Measurements from ENCODE around the gene SLC12A3.
"Not testable (repeated sequence)": the region's sequence is repeated elsewhere in the genome, so short reads cannot be mapped to it uniquely, and the experiment has no call there.

SLC12A3 gene

DNA sequence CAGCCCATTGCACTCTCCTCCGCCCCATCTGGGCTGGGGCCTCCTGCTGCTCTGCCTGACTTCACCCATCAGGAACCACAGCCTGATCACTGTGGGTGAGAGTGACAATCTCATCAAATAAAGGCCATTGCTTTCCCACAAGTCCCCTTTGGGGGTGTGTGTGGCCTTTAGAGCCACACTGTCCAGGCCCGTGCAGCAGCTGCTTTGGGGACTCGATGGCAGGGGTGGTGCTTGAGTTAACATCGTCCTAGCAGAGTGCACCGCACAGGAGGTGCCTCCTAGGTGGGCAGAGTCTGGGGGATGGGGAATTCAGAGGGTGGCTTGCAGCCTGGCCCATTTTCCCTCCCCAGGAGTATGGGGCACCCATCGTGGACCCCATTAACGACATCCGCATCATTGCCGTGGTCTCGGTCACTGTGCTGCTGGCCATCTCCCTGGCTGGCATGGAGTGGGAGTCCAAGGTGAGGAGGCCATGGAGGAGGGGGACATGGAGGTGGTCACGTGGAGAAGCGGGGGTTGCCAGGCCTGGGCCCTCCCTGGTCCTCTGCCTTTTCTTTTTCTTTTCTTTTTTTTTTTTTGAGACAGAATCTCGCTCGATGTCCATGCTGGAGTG is 5.4 kb downstream of the SLC12A3 start:
- no peak for DNase-seq (ENCODE audit: low read depth)

DNA sequence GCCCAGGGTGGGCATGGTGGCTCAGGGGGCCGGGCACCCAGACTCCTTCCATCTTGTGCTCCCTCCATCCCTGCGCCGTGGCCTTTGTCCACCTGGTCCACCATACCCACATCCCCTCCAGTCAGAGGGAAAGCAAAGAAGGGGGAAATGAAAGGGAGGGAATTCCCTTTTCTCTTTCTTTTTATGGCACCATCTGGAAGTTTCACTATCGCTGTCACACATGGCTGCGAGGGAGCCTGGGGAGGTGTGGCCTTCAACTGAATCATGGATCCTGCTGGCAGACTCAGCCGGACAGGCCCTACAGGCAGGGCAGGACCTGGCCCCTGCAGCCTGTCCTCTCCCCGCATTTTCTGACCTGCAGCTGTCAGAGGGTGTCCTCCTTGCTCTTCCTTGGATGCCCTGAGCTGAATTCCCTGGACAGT is 6.2 kb downstream of the SLC12A3 start:
- DNase-seq (ENCODE audit: low read depth) = no peak

DNA sequence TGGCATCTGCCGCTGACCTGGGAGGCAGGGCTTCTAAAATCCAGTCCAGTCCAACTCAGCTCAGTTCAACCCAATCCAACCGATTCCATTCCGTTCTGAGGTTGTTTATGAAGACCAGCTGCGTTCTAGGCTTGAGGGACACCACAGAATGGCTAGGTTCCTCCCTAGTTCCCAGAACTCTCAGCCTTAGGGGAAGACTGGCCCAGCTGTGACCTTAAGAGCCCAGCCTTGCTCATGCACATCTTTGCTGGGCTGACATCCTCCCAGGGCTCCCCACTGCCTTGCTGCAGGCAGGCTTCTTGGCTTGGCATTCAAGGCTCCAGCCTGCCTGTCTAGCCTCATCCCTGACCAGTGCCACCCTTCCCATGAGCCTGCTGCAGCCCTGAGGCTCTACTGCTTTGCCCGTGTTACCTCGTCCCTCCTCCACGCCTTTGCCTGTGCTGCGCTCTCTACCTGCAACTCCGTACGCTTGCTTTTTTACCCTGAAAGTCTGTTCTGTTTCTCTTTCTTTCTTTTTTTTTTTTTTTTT is 7.9 kb downstream of the SLC12A3 start:
- DNase-seq (ENCODE audit: low read depth) = no peak

DNA sequence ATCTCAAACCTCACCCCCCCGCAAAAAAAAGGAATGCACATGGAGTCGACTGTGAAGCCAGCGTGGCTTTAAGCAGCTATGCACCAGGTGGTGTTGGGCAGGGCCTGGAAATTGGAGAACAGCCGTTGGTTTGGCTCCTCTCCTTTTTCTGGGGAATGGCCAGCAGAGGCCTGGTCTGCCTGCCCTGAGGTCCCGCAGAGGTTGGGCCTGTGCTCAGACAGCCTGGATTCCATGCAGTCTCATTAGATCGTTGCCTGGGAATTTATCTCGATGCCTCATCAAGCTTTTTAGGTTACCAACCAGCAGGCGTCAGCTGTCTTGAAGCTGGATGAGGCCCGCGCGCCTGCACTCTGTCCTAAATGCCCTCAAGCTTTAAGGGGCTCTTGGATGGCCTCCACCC is 9.8 kb downstream of the SLC12A3 start:
- DNase-seq (ENCODE audit: low read depth) = no peak

DNA sequence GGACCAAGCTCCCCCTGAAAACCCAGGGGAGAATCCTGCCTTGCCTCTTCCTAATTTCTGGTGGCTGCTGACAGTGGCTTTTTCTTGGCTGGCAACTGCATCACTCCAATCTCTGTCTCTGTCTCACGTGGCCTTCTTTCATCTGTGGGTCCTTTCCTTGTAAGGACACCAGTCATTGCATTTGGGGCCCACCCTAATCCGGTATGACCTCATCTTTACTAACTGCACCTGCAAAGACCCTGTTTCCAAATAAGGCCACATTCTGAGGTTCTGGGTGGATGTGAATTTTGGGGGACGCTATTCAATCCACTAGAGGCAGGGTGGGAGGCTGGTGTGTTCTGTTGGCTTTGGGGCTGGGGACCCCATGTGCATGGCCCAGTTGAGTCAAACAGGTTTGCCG is 11.0 kb downstream of the SLC12A3 start:
- no peak for DNase-seq (ENCODE audit: low read depth)

DNA sequence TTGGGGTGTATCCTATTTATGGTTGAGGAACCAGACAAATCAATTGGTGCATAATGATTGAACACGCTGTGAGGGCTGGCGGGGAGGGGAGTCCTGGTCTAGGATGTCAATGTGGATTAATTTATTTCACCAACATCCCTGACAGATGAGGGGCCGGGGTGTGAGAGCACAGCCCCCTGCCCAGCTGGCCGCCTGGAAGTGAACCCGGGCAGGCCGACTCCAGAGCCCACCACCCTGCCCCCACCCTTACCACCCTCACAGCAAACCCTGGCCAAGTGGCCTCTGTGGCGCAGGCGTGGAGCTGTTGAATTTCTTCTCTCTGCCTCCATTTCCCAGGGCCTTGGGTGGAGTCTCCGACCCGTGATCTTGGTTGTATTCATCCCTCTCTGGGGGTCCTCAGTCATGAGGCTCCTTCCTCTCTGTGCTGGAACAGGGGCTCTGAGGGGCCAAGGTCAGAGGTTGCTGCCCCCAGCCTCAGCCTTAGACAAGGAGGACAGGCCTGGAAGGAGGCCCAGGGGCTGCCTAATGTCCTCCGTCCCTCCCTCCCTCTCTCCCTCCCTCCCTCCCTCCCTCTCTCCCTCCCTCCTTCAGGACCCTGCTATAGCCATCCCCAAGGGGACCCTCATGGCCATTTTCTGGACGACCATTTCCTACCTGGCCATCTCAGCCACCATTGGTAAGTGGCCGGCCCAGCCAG is 12.6 kb downstream of the SLC12A3 start:
- no peak for DNase-seq (ENCODE audit: low read depth)

DNA sequence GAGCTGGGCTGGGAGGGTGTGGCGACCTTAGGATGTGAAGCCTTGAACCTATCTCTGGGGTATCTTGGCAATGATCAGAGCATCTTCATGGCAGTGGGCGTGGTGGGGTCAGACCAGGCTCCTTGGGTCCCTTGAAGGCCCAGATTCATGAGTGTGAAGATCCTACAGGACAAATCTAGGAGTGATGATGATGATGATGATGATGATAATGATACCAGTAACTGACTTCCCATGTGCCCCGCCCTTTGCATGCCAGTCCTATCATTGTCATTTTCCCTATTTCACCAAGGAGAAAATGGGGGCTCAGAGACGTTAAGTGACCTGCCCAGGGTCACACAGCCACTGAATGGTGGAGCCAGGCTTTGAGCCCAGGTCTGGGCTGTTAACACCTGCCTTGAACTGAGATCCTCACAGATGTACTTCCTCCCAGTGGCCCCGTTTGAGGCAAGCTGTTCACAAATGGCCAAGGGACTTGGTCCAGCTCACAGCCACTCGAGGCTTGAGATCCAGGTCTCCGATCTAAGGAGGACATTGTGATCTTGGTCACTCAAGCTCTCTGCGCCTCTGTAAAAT is 13.4 kb downstream of the SLC12A3 start:
- DNase-seq (ENCODE audit: low read depth) = no peak

DNA sequence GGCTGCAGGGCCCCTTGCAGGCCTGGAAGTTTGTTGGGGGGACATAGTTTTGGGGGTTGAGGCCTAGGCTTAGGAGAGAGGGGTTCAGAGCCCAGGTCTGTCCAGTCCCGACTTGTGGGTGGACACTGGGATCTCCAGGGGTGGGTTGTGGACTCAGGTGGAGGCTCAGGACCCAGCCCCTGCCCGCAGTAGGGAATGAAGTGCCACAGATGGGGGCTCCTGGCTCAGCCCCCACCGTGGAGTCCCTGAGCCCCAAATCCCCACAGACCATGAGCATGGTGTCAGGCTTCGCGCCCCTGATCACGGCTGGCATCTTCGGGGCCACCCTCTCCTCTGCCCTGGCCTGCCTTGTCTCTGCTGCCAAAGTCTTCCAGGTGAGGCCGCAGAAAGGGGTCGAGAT is 14.3 kb downstream of the SLC12A3 start:
- no peak for DNase-seq (ENCODE audit: low read depth)

DNA sequence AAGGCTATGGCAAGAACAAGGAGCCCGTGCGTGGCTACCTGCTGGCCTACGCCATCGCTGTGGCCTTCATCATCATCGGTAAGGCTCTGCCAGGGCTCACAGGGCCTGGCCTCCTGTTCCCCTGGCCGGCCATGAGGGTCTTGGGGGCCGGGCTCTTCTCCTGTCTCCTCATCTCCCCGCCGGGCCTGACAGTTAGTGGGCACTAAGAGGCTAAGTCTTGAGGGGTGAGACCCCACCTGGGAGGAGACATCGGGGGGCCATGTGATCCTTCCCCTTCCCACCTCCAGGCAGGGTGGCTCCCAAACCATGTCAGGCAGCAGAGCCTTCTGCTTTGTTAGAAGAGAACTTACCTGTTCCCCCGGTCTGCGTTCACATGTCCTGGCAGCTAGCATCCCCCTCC is 15.2 kb downstream of the SLC12A3 start:
- DNase-seq (ENCODE audit: low read depth) = no peak

DNA sequence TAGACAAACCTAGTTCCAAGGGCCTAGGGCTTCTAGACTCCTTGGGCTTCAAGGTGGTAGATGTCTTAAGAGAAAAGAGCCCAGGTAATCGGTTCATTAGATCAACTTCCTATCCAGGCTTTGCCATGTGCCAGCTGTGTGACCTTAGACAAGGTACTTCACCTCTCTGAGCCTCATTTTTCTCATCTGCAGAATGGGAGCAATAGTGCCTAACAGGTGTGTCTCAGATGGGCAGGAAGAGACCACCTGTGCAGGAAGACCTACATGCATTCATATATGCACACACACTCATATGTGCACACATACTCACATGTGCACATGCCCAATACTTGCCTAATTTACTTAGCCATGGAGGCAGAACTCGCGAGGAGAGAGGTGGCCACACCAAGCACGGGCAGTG is 15.7 kb downstream of the SLC12A3 start:
- no peak for DNase-seq (ENCODE audit: low read depth)

DNA sequence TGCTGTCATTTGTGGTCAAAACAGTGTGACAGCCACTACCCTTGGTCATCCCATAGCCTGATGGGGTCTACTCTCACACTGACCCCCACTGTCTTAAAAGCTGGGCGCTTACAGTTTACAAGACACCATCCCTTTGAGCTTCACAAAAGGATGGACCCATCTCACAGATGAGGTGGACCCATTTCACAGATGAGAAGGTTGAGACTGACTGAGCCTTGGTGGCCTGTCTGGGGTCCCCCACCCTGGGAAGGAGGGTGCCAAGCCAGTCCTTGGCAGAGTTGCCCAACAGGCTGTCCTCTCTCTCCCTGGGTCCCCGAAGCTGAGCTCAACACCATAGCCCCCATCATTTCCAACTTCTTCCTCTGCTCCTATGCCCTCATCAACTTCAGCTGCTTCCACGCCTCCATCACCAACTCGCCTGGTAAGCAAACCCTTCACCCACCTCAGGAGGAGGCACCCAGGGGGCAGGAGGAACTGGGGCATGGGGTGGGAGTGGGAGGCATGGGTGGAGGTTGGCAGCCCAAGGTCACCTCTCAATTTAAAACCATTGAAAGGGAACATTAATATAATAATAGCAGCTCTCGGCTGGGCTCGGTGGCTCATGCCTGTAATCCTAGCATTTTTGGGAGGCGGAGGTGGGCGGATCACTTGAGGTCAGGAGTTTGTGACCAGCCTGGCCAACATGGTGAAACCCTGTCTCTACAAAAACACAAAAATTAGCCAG is 17.2 kb downstream of the SLC12A3 start:
- DNase-seq (ENCODE audit: low read depth) = no peak

DNA sequence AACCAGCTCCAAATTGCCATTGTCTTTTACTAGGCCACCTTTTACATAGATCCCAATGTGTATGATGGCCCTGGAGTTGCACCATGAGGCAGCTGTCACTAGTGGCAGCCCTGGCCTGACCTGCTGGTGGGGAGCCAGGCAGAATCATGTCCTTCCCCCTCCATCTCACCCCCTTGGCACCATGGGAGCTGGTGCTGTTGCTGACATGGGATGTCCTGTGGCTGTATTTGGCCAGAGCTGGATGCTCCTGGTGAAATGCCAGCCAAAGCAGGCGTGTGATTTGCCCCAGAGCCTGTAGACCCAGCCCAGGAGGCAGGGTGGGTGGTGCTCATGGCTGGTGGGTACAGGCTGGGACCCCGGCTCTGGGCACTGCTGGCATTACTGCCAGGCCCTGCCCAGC is 18.6 kb downstream of the SLC12A3 start:
- no peak for DNase-seq (ENCODE audit: low read depth)

DNA sequence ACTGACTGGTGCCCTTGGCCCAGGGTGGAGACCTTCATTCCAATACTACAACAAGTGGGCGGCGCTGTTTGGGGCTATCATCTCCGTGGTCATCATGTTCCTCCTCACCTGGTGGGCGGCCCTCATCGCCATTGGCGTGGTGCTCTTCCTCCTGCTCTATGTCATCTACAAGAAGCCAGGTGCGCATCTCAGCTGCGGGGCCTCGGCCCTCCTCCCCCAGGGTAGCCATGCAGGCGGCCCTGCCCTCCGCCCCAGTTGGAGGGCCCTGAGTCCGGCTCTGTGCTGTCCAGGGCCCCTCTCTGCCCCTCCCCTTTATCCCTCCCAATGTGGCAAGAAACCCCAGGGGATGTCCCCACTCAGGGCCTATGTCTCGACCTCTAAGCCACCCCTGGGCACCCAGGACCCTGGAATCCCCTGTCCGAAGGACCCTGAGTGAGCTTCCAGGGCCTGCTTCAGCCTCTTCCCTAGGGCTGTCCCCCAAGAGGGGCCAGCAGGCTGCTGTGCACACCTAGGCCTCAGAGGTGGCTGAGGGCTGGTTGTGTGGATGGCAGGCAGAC is 19.1 kb downstream of the SLC12A3 start:
- no peak for DNase-seq (ENCODE audit: low read depth)

DNA sequence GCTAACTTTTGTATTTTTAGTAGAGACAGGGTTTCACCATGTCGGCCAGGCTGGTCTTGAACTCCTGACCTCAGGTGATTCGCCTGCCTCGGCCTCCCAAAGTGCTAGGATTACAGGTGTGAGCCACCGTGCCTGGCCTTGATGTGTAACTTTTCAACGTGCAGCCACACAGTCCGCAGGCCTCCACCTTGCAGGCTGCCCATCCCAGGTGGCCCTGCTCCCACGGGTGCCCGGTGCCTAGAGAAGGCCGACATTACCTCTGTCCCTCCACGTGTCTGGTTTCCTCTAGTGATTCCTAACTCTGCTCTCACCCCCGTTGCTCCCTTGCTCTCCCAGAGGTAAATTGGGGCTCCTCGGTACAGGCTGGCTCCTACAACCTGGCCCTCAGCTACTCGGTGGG is 19.9 kb downstream of the SLC12A3 start:
- not testable (repeated sequence) for DNase-seq (ENCODE audit: low read depth)

DNA sequence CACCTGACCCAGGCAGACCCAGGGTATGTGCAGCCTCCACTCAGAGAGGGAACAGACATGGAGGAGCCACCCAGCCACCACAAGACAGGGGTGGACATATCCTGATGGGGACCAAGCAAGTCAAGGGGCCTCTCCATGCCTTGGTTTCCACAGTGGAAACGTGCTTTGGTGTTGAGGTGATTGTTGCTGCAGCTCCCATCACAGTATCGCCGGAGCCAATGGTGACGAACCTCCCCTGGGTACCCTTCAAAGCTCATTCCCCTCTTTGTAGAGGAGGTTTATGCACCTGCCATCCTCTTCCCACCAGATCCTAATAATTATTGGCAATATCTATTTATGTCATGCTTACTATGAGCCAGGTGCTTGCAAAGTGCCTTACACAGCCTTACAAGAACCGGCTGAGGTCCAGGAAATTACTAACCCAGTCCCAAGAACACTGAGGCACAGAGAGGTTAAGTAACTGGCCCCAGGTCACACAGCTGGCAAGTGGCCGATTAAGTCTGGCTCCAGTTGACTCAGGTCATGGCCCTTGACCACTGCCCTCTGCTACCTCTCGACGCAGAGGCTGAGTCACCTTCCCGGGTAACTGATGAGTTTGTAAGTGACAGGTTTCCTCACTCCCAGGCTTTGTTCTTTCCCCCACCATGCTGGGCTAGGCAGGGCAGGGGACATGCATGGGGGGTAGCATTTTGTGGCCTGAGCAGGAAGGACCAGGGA is 20.6 kb downstream of the SLC12A3 start:
- no peak for DNase-seq (ENCODE audit: low read depth)

DNA sequence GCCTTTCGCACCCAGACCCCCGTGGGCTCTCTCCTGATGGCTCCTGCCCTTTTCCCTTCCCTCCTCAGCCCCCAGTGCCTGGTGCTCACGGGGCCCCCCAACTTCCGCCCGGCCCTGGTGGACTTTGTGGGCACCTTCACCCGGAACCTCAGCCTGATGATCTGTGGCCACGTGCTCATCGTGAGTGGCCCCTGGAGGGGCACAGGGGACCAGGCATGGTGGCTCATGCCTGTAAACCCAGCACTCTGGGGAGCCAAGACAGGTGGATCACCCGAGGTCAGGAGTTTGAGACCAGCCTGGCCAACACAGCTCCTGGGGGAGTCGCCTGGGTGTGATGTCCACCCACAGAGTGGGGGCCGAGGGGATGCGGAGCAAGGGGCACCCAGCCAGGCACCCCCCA is 21.3 kb downstream of the SLC12A3 start:
- no peak for DNase-seq (ENCODE audit: low read depth)

DNA sequence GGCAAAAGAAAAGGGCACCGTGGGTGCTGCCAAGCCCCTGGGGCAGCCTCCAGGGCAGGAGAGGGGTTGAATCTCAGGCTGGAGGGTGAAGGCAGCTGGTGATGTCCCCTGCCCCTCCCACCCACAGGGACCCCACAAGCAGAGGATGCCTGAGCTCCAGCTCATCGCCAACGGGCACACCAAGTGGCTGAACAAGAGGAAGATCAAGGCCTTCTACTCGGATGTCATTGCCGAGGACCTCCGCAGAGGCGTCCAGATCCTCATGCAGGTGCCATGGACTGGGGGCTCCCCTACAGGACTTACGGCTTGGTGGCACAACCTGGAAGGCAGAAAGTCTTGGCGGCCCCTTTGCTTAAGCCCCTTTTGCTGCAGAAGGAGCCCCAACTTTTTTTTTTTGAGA is 21.8 kb downstream of the SLC12A3 start:
- DNase-seq (ENCODE audit: low read depth) = no peak

DNA sequence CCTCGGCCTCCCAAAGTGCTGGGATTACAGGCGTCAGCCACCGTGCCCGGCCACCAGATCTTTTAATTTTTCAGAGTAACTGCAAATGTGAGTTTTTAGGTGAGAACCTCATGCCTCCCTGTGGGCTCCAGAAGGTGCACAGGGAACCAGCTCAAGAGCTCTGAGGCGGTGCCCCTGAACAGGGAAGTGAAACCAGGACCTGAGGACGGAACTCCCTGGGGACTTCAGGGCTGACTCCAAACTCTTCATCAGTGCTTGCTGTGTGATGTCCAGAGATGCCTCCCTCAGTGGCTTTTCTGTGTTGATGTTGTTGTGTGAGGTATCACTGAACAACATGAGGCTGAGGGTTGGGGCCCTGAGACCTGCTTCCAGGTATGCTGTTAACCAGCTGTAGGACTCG is 23.8 kb downstream of the SLC12A3 start:
- DNase-seq (ENCODE audit: low read depth) = no peak

DNA sequence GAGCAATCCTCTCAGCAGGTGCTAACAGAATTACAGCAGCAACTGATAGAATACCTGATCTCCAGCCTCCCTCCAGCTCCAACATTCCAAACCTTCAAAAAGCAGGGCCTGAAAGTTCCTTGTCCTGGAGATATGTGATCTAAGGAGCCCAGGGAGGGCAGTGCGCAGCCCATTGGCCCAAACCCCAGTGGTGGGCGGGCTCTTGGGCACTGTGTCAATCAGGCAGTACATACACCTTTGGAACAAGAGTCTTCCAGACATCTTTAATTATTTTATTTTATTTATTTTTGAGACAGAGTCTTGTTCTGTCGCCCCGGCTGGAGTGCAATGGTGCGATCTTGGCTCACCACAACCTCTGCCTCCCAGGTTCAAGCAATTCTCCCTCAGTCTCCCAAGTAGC is 24.2 kb downstream of the SLC12A3 start:
- DNase-seq (ENCODE audit: low read depth) = no peak

DNA sequence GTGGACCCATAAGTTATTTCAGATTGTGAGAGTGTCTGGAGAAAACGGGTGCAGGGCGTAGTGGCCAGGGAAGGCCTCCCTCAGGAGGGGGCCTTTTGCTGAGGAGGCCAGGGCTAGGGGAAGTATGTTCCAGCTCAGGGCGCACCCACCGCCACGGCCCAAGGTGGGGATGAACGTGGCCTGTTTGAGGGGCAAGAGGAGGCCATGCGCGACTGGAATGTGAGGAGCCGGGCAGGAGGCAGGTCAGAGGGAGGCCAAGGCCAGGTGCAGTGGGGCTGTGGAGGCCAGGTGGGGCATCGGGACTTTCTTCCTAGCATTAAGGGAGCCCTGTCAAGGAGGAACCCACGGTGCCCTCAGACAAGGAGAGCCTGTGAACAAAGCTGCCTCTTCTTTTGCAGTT is 26.7 kb downstream of the SLC12A3 start:
- DNase-seq (ENCODE audit: low read depth) = no peak

DNA sequence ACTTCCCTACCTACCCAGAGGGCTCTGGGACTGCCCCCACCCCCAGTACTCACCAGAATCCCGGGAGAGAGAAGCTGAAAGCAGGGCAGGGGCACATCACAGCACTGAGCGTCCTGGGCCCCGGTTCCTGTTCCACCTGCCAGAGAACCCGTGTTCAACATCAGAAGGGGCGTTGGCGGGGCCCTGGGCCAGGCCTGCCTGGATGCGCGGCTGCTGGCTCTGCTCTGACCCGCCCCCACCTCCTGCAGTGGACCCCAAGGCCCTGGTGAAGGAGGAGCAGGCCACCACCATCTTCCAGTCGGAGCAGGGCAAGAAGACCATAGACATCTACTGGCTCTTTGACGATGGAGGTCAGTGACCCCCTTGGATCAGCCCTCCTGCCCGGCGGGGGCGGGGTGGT is 27.7 kb downstream of the SLC12A3 start:
- DNase-seq (ENCODE audit: low read depth) = no peak

DNA sequence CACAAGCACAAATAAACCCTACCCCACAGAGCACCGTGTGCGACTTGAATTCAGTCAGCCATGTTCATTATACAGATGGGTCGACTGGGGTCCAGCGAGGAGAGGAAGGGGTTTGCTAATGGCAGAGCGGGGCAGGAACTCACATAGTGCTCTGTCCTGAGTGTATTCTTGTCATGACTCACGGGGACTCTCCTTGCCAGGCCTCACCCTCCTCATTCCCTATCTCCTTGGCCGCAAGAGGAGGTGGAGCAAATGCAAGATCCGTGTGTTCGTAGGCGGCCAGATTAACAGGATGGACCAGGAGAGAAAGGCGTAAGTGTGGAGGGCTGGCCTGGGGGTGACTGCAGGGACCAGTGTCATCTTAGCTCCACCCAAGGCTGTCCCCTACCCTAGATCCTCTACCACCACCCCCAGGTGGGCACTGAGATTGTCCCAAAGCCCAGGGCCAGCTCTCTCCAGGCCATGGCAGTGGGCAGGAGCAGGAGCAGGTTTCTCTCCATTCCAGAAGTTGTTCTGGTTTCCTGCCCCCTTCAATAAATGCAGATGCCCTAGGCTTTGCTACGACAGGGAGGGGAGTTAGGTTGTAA is 29.4 kb downstream of the SLC12A3 start:
- DNase-seq (ENCODE audit: low read depth) = no peak

All from stimulated activated CD8-positive, alpha-beta memory T cell treated with anti-CD3 and anti-CD28 coated beads, Interleukin-12 subunit alpha, Interleukin-12 subunit beta, amount 100 ng/mL, for 4 hours (primary cell).